Adipose tissue (tissue), 3 donors: Measurements from ENCODE around the gene TRIM47. TPM values are rescaled to one million over a fixed set of nuclear protein-coding genes. Genes with fewer than 3 reads are reported as not detected.
A peak's percentile ranks its signal among the peaks of the same experiment; 100 is the strongest.
"Not testable (repeated sequence)": the region's sequence is repeated elsewhere in the genome, so short reads cannot be mapped to it uniquely, and the experiment has no call there.

Source experiments
- H3K27ac ChIP-seq: one replicate; pipeline ENCODE4 v1.5.1; 2013; ENCODE audit warnings: low read depth, low read length
- WGBS, 3 donors: extraction: QIAGEN DNeasy Blood & Tissue Kit; methylation state at CpG; one replicate each; pipeline ENCODE4 v1.1.7; 2013; 5-methylcytosine and 5-hydroxymethylcytosine counted together
- polyA plus RNA-seq, 3 donors: library from polyadenylated mRNA; stranded (reverse); fragments of 200-250 nt; gene quantifications; one replicate each; pipeline ENCODE4 v1.2.3, GENCODE V29; 2013
- donor health status: healthy with polysubstance abuse.
- donor health status: Bipolar disorder and iron deficiency.
- donor health status: healthy.

The TRIM47 gene
- polyA plus RNA-seq, 3 donors, result 12.7 to 32.6 (median 28.6) TPM

GRCh38 chr17:75875182-75875939 is 3.0 kb downstream of the TRIM47 start:
- 53 to 67% (median 56%) methylated on average over 16 to 18 of the region's 18 CpGs for WGBS, 3 donors

GRCh38 chr17:75874323-75875181 is 3.8 kb downstream of the TRIM47 start:
- WGBS, 3 donors, result 86 to 93% (median 90%) methylated on average over 37 to 38 of the region's 38 CpGs
- H3K27ac ChIP-seq, result no peak overlapping the region

More at GRCh38 chr17:75875182-75875939, 3.0 kb downstream of the TRIM47 start:
- H3K27ac ChIP-seq, result no peak overlapping the region

DNA sequence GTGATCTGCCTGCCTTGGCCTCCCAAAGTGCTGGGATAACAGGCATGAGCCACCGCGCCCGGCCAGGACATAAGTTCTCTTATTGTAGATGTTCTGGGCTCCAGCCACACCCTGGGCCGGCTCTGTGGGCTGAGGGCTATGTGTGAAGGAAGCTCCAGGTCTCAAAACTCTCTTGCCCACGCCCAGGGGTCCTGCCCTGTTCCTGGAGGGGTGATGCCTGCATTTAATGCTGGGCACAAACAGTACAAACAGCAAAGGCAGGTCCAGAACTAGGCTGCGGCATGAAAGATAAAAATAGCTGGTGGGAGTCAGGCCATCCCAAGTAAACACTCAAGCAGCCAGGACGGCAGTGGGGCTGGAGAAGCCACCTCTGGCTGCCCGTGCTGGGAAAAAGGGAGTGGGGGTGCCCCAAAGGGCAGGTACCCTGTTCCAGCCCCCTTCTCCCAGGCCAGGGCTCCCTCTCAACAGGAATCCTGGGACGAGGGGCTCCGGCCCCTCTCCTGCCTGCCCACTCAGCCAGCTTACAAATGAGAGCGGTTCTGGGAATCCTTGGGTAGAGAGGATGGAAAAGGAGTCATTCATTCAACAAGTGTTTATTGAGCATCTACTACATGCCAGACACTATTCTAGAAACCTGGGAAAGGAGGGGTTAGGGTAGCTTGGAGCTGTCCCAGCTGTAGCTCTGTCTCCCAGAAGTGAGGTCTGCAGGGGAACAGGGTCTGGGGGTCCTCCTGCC is 4.6 kb downstream of the TRIM47 start:
- WGBS, 3 donors, result 59 to 74% (median 71%) methylated on average over 11 of the region's 11 CpGs
- no peak overlapping the region for H3K27ac ChIP-seq

GRCh38 chr17:75872434-75873351 is 5.7 kb downstream of the TRIM47 start:
- no peak overlapping the region for H3K27ac ChIP-seq
- WGBS, 3 donors, result 32 to 39% (median 39%) methylated on average over 13 of the region's 13 CpGs

GRCh38 chr17:75870228-75870627 is 8.2 kb downstream of the TRIM47 start:
- 61 to 84% (median 69%) methylated on average over 10 of the region's 10 CpGs for WGBS, 3 donors
- peak overlapping the region; percentile 58 for H3K27ac ChIP-seq

DNA sequence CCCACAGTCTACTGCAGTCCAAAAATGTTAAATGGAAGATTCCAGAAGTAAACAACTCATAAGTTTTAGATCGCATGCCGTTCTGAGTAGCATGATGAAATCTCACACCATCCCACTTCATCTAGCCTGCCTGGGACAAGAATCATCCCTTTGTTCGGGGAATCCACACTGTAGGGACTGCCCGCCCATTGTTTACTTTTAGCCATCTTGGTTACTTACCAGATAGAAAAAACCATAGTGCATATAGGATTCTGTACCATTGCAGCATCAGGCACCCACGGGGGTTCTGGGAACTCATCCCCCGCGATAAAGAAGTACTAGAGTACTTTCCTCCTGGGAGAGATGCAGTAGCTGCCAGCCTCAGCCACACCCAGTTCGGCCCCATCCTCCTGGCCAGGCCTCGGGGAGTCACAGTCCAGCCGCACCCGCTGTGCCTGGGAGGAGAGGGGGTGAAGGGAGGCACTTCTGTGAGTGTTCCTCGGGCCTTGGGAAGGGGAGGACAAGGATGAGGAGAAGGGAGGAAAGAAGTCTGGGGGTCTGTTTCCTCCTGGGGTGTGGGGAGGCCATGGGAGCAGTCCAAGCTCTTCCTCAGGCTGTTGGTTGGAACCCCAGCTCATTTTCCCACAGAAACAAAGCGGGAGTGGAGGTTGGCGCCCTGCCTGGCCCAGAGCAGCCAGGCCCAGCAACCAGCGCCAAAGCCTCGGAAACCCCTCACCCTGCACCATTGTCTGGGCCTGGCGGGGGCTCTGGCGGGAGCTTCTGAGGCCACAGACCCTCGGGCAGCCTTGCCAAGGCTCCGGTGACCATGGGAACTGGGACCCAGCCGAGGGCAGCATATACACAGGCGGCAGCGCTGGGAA is 8.9 kb downstream of the TRIM47 start:
- WGBS, 3 donors, result 41 to 65% (median 45%) methylated on average over 23 of the region's 23 CpGs
- H3K27ac ChIP-seq, result peak overlapping the region; percentile 58

DNA sequence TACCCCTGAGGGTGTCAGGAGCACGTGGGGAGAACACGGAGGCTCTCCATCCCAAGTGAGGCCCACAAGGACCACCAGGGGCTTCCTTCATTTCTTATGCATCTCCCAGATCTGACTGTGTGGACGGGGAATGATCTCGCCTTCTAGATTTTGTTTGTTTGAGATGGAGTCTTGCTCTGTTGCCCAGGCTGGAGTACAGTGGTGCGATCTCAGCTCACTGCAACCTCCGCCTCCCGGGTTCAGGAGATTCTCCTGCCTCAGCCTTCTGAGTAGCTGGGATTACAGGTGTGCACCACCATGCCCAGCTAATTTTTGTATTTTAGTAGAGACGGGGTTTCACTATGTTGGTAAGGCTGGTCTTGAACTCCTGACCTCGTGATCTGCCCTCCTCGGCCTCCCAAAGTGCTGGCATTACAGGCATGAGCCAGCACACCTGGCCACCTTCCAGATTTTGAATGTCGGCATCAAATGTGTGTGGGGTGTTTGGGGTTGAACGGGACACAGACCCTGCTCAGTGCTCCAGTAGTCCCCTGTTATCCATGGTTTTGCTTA is 9.6 kb downstream of the TRIM47 start:
- H3K27ac ChIP-seq, result not testable (repeated sequence)
- 82 to 85% (median 85%) methylated on average over 12 of the region's 12 CpGs for WGBS, 3 donors

GRCh38 chr17:75865404-75866188 is 12.8 kb downstream of the TRIM47 start:
- H3K27ac ChIP-seq, result not testable (repeated sequence)
- 83 to 85% (median 84%) methylated on average over 14 to 17 of the region's 17 CpGs for WGBS, 3 donors

GRCh38 chr17:75864887-75865286 is 13.5 kb downstream of the TRIM47 start:
- 75 to 86% (median 85%) methylated on average over 4 of the region's 4 CpGs for WGBS, 3 donors
- H3K27ac ChIP-seq, result not testable (repeated sequence)

DNA sequence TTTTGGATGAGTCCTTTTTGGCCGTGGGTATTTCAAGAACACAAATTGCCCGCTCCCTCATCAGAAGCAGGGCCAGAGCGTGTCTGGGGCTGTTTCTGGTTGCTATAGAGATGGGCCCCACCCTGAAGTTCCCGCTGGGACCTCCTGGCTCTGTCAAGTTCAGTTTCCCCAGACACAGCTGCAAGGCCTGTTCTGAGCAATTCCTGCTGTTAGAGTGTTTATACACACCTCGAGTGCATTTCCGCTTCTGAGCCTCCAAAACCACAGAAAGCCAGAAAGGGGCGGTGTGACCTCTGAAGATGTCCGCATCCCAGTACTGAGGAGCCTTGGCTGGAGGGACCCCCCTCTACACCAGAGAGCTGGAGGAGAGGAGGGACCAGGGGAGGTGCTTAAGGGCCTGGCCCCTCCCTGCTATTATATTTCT is 13.9 kb downstream of the TRIM47 start:
- 13 to 67% (median 27%) methylated on average over 8 of the region's 8 CpGs for WGBS, 3 donors
- H3K27ac ChIP-seq, result no peak overlapping the region

DNA sequence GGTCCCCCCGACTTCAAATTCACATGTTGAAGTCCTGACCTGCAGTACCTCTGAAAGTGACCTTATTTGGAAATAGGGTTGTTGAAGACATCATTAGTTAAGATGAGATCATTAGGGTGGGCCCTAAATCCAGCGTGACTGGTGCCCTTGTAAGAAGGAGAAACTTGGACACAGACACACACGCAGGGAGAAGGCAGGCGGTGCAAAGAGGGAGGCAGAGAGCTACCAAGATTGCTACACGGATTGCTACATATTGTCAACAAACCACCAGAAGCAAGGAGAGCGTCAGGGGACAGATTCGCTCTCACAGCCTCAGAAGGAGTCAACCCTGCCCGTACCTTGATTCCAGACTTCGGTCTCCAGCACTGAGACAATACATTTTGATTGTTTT is 16.5 kb downstream of the TRIM47 start:
- no peak overlapping the region for H3K27ac ChIP-seq
- 59 to 85% (median 66%) methylated on average over 9 of the region's 9 CpGs for whole genome bisulfite sequencing, 3 donors

DNA sequence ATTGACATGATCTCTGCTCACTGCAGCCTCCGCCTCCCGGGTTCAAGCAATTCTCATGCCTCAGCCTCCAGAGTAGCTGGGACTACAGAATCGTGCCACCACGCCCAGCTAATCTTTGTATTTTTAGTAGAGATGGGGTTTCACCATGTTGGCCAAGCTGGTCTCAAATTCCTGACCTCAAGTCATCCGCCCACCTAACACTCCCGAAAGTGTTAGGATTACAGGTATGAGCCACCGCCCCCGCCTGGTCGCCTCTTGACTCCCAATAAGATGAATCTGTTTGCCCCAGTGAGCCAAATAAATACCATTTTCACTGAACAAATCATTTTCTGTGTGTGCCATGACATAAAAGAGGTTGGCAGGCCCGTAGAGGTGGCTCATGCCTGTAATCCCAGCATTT is 19.0 kb downstream of the TRIM47 start:
- not testable (repeated sequence) for H3K27ac ChIP-seq

DNA sequence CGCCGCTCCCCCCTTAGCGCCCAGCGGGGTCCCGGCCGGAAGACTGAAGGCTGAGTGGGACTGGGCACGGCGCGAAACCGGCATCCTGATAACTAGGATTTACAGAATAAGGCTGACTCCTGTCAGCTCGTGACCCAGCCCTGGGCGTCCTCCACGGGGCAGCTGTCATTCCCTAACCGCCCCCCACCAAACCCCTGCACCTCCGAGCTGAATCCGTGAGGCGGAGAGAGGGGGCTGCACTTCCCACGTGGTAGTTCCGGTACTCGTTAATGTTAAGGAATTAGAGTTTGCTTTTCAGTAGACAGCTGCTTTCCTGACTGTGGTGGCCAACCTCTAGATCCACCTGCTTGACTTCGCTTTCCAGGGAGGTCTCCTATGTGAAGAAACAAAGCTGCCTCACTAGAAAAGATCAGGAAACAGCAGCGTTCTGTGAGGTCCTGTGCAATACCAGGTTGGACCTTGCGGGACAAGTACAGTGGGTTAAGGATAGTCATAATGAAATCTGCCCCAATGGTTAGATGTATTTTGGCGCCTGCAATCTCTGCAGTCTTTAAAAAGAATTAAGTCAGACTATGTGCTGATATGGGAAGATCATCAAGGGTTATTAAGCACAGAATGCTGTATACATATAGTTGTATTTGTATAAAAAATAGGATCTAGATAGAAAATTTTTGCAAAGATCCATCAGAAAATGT is 22.2 kb downstream of the TRIM47 start:
- peak overlapping the region; percentile 53 for H3K27ac ChIP-seq
- 1 to 2% (median 1%) methylated on average over 15 to 24 of the region's 24 CpGs for WGBS, 3 donors

More for the DNA sequence above, 19.0 kb downstream of the TRIM47 start:
- WGBS, 3 donors, result 86 to 89% (median 88%) methylated on average over 10 of the region's 10 CpGs

DNA sequence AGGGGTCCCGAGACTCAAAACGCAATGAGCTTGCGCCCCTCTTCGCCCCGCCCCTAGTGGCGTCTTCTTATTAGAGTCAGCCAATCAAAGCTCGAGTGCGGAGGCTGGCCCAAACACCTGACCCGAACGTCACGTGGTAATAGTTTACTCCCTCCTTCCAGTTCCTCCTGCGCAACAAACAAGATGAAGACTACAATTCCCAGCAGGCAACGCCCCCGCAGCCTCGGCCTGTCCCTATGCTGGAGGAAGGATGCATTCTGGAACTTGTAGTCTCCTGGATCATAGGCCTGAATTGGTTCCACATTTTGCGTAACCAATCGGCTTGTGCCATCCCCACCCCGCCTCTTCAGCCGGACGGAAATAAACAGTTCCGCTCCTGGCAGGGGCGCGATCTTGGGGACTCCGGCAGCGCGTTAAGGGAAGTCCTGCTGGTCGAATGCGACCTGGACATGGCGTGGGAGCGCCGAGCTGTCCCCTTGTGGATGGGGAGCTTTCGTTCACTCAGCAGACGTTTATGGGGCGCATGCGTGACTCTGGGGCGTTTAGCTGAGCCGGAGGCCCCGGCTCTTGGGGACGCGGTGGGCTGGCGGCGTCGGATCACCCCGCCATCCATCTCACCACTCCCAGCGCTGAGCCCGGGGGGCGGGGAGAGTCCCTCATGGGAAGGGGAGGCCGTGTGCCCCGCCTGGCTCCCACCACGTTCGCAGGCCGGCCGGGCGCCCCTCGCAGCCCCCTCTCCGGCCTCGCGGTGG is 22.9 kb downstream of the TRIM47 start, which contains the start of gene WBP2:
Gene WBP2 (minus strand): TSS at position 26 of the 752 bp plus-strand sequence. CDS start 38 bp downstream, outside the sequence.
- 0% methylated on average over 57 to 58 of the region's 58 CpGs for WGBS, 3 donors

More for the DNA sequence above, 22.9 kb downstream of the TRIM47 start, which contains the start of gene WBP2:
- peak within 1 kb of the TSS; percentile 61 for H3K27ac ChIP-seq
